Endothelial cell of umbilical vein (primary cell): ENCODE results near the gene NAPA. TPM values are rescaled to one million over a fixed set of nuclear protein-coding genes. Genes with fewer than 3 reads are reported as not detected.

Experiments used
- BruUV-seq: library from RNA; stranded (reverse); fragments of 400-500 nt; replicated peaks from 2 replicates; lab custom pipeline; 2021; lab: Mats Ljungman, UMichigan
- CTCF ChIA-PET: fragments of 300-600, 350-600 bp; sonication (Branson Sonifier 250); formaldehyde crosslinking; loops from one replicate; lab custom pipeline; 2021; ENCODE audit warnings: antibody characterized with exemption, inconsistent platforms; lab: Charles Lee
- POLR2A ChIA-PET: fragments of 300-600, 350-600 bp; sonication (Branson Sonifier 250); formaldehyde crosslinking; loops from one replicate; lab custom pipeline; 2021; ENCODE audit warnings: antibody characterized with exemption, inconsistent platforms; lab: Charles Lee
- DNase-seq: peaks from one replicate; pipeline ENCODE4 v3.0.0-alpha.2; 2011; ENCODE audit warnings: low read depth, low spot score
- FAIRE-seq: peaks from 2 replicates; lab custom pipeline; 2011; peaks lifted over from hg19 to GRCh38; lab: Jason Lieb, UNC
- H2AFZ ChIP-seq: 2 replicates; pipeline ENCODE4 v1.6.0; 2012; ENCODE audit warnings: low read depth, low read length, control low read depth, inconsistent platforms
- H3K27ac ChIP-seq: 2 replicates; pipeline ENCODE4 v1.5.1; 2011; ENCODE audit warnings: low read depth, mild to moderate bottlenecking, control low read depth, low read length, moderate library complexity; ENCODE audit not compliant: insufficient read depth
- H3K27me3 ChIP-seq, 2 experiments: 2 replicates each; pipeline versions ENCODE4 v1.6.0 to v1.6.1; 2011; ENCODE audit warnings: low read length in 2 of 2, mixed read lengths in 1 of 2; ENCODE audit not compliant: control insufficient read depth in 2 of 2, insufficient read depth in 2 of 2
- H3K36me3 ChIP-seq, 2 experiments: 2 replicates in 1 of 2; 3 replicates in 1 of 2; pipeline ENCODE4 v1.5.1; 2011; ENCODE audit warnings: low read length in 2 of 2, mild to moderate bottlenecking in 1 of 2, moderate library complexity in 1 of 2; ENCODE audit not compliant: control insufficient read depth in 2 of 2, insufficient read depth in 2 of 2; ENCODE audit errors: extremely low read depth in 1 of 2
- H3K4me1 ChIP-seq: 3 replicates; pipeline ENCODE4 v1.5.1; 2011; ENCODE audit warnings: mild to moderate bottlenecking, low read length; ENCODE audit not compliant: control insufficient read depth, insufficient read depth; ENCODE audit errors: extremely low read depth
- H3K4me2 ChIP-seq: 2 replicates; pipeline ENCODE4 v1.6.1; 2011; ENCODE audit warnings: low read length, control low read depth, mixed read lengths; ENCODE audit not compliant: insufficient read depth
- H3K4me3 ChIP-seq, 3 experiments: fragments of 200-600 bp in 1 of 3; sonication (generic), shearing (Covaris generic) in 1 of 3; replicated peaks in 1 of 3; 2 replicates each; pipeline ENCODE4 v1.5.1; 2011 to 2016; ENCODE audit warnings: control low read depth in 3 of 3, low read length in 3 of 3, mild to moderate bottlenecking in 2 of 3, inconsistent platforms in 1 of 3, low read depth in 1 of 3, moderate library complexity in 1 of 3; ENCODE audit not compliant: insufficient read depth in 1 of 3
- H3K79me2 ChIP-seq: 2 replicates; pipeline ENCODE4 v1.6.0; 2012; ENCODE audit warnings: low read length, inconsistent platforms; ENCODE audit not compliant: control insufficient read depth, insufficient read depth
- H3K9ac ChIP-seq: replicated peaks from 2 replicates; pipeline ENCODE3; 2011; ENCODE audit warnings: low read length, control low read depth; ENCODE audit not compliant: insufficient read depth; ENCODE audit errors: extremely low read depth
- H3K9me1 ChIP-seq: replicated peaks from 3 replicates; pipeline ENCODE4 v1.6.0; 2011; ENCODE audit warnings: mild to moderate bottlenecking, low read length; ENCODE audit not compliant: control insufficient read depth, insufficient read depth; ENCODE audit errors: extremely low read depth
- H3K9me3 ChIP-seq: replicated peaks from 2 replicates; pipeline ENCODE4 v1.5.1; 2012; ENCODE audit warnings: low read length, inconsistent platforms; ENCODE audit not compliant: control insufficient read depth, insufficient read depth
- H4K20me1 ChIP-seq: replicated peaks from 2 replicates; pipeline ENCODE3; 2011; ENCODE audit warnings: mild to moderate bottlenecking, low read length; ENCODE audit not compliant: control insufficient read depth, insufficient read depth; ENCODE audit errors: extremely low read depth
- CTCF ChIP-seq, 2 donors: IDR thresholded peaks; 1 replicate in 1 of 2; 2 replicates in 1 of 2; pipeline ENCODE4 v1.5.1; 2011; ENCODE audit warnings: low read length in 2 of 2, mild to moderate bottlenecking in 2 of 2, moderate library complexity in 2 of 2, control low read depth in 1 of 2, inconsistent platforms in 1 of 2, low read depth in 1 of 2; ENCODE audit not compliant: insufficient read depth in 1 of 2; ENCODE audit errors: extremely low read depth in 1 of 2
- EZH2 ChIP-seq: IDR thresholded peaks from 2 replicates; pipeline ENCODE4 v1.6.1; 2012; ENCODE audit warnings: borderline replicate concordance, low read depth, mild to moderate bottlenecking, moderate library complexity, low read length, inconsistent platforms; ENCODE audit not compliant: severe bottlenecking
- FOS ChIP-seq: IDR thresholded peaks from 2 replicates; pipeline ENCODE4 v1.6.1; 2011; ENCODE audit warnings: mild to moderate bottlenecking, low read length, moderate library complexity, borderline replicate concordance; ENCODE audit not compliant: insufficient read depth
- GATA2 ChIP-seq: IDR thresholded peaks from 2 replicates; pipeline ENCODE4 v1.7.0; 2011; ENCODE audit warnings: low read depth, mild to moderate bottlenecking, moderate library complexity, mixed read lengths, low read length; ENCODE audit not compliant: insufficient read length, insufficient read depth
- JUN ChIP-seq: IDR thresholded peaks from 2 replicates; pipeline ENCODE4 v1.6.1; 2011; ENCODE audit warnings: borderline replicate concordance, low read depth; ENCODE audit not compliant: insufficient read length, insufficient read depth
- MAX ChIP-seq: IDR thresholded peaks from 2 replicates; pipeline ENCODE4 v1.6.1; 2011; ENCODE audit not compliant: insufficient read depth, insufficient read length
- MYC ChIP-seq: IDR thresholded peaks from one replicate; pipeline ENCODE4 v1.6.1; 2011; ENCODE audit warnings: mild to moderate bottlenecking, low read depth, low read length
- POLR2A ChIP-seq: IDR thresholded peaks from 2 replicates; pipeline ENCODE4 v1.6.1; 2012; ENCODE audit warnings: low read depth, mild to moderate bottlenecking, control low read depth, low read length
- POLR2AphosphoS5 ChIP-seq: IDR thresholded peaks from 2 replicates; pipeline ENCODE4 v1.6.1; 2012; ENCODE audit warnings: low read depth, mild to moderate bottlenecking, control low read depth, low read length, moderate library complexity; ENCODE audit not compliant: insufficient read depth
- dilution Hi-C: fragments of 300-500 bp; cut with MboI; formaldehyde crosslinking; loops from one replicate; pipeline ENCODE4 v1.15.0; 2019; ENCODE audit warnings: low sequenced_read_pairs; ENCODE audit not compliant: extremely low pct_ligation_motif_present
- intact Hi-C: fragments of 100-400 bp; cut with micrococcal nuclease; formaldehyde crosslinking; loops from one replicate; pipeline ENCODE4 v1.10.0; 2022
- polyA plus RNA-seq, 4 experiments: library from polyadenylated mRNA; depleted of rRNA in 3 of 4; stranded (reverse) in 3 of 4; unstranded in 1 of 4; fragments of >200 nt; gene quantifications; 2 replicates each; pipeline versions ENCODE4 v1.2.1 to v1.2.3, GENCODE V29; 2011 to 2012; ENCODE audit warnings: missing spikeins in 1 of 4
- total RNA-seq: library from RNA; stranded (reverse); gene quantifications from 2 replicates; pipeline ENCODE4 v1.2.3, GENCODE V29; 2021

The NAPA gene
- total and polyA plus RNA-seq, 2 donors (not counting 3 experiments of a cell fraction or from before 2014, with no cell fraction given) = 107 to 154 TPM

- Histone ChIP-seq H3K4me2 (no peak overlapping the region), H3K4me1 (peaks cover 11% of the 10 kb centered on the region), H4K20me1 (no peaks in the 10 kb centered on the region), H3K9ac (no peak overlapping the region), H2AFZ (no peak overlapping the region), H3K27ac (no peak overlapping the region), H3K4me3 (no peak overlapping the region), H3K27me3 (no peaks in the 10 kb centered on the region), H3K9me3 (no peaks in the 10 kb centered on the region), H3K36me3 (peaks cover 2 to 7% of the 10 kb centered on the region in 2 experiments), H3K79me2 (peaks cover 42% of the 10 kb centered on the region), H3K9me1 (no peaks in the 10 kb centered on the region)
- DNase-seq = no peak
- ChIA-PET CTCF (interaction anchor here (0.6 kb wide), 1 partner anchor 397 kb away, joined by 3 read pairs; no protein-coding TSS in a partner anchor), POLR2A (no interaction called here)
- dilution Hi-C loops = no loop called here
- intact Hi-C loops = no loop called here
- no peak for FAIRE-seq
- TF ChIP-seq CTCF (IDR thresholded peaks at IDR 0.05; ENCODE audit: extremely low read depth in 1 of 2, insufficient read depth in 1 of 2, low read depth in 1 of 2, low read length in 2 of 2) = no peak
- TF ChIP-seq FOS = no peak
- no peak for TF ChIP-seq MYC
- no peak for TF ChIP-seq EZH2
- no peak for TF ChIP-seq GATA2
- TF ChIP-seq JUN = no peak
- TF ChIP-seq POLR2A = no peak
- TF ChIP-seq MAX = no peak
- TF ChIP-seq POLR2AphosphoS5 = no peak
- BruUV-seq = no TSS peak
These were observed 8.4 kb downstream of the NAPA start for GRCh38 chr19:47506459-47506858.
